ENCODE measurements around the gene ATP6V1G2. TPM values are rescaled to one million over a fixed set of nuclear protein-coding genes. Genes with fewer than 3 reads are reported as not detected.

ATP6V1G2 gene
- total and polyA plus RNA-seq, 7 experiments from 2014 or later: 0.38 to 7.5 (median 2.8) TPM

DNA sequence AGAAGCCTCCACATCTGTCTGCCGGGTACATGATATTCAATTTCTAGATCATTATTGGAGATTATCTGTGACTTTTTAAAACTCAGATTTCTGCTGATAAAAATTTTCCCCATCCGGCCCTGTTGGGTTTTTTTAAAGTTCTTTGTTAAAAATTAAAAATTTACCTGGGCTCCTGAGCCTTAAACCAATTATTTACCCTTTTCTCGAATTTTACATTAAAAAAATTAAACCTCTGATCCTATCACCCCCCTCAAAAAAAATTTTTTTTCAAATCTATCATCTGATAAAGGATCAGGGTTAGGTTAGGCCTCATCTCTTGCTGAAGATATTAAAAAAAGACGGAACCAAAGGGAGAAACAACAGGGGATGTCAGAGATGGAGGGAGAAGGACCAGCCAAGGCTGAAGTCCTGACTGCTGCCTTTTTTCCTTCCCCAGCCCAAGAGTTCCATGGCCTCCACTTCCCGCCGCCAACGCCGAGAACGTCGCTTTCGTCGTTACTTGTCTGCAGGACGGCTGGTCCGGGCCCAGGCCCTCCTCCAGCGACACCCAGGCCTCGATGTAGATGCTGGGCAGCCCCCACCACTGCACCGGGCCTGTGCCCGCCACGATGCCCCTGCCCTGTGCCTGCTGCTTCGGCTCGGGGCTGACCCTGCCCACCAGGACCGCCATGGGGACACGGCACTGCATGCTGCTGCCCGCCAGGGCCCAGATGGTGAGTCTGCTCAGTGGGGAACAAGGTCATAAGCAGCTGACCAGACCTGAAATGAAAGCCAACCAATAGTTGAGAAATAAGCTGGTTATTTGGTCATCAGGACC is 1.5 kb upstream of the ATP6V1G2 start:
- Histone ChIP-seq H3K4me3 (ENCODE audit: low read length) (peak overlapping the region; percentile 68), H3K9me3 (ENCODE audit: control insufficient read depth in 2 of 3, low read length in 3 of 3) (no peaks in the 10 kb centered on the region), H3K4me1 (ENCODE audit: control insufficient read depth in 2 of 2, insufficient read depth in 2 of 2, low read length in 2 of 2) (peaks cover 16 to 25% of the 10 kb centered on the region in 2 donors), H3K27me3 (ENCODE audit: control insufficient read depth in 2 of 2, insufficient read depth in 2 of 2, low read length in 2 of 2) (no peaks in the 10 kb centered on the region), H3K27ac (ENCODE audit: low read depth, low read length) (peak overlapping the region; percentile 89), H3K36me3 (ENCODE audit: control insufficient read depth in 2 of 3, insufficient read depth in 3 of 3, low read length in 3 of 3) (no peaks in the 10 kb centered on the region)
- Mint-ChIP-seq H3K36me3 (peaks cover 0 to 5% (median 0%) of the 10 kb centered on the region in 5 donors), H3K4me1 (peaks cover 22 to 49% (median 43%) of the 10 kb centered on the region in 7 donors), H3K4me3 (peak overlapping the region; percentile 81 to 97 (median 91)), H3K27me3 (no peaks in the 10 kb centered on the region), H3K9me3 (peaks cover 0 to 1% (median 0%) of the 10 kb centered on the region in 11 donors), H3K27ac (peak overlapping the region; percentile 78 to 98 (median 95))
- ATAC-seq: no peak
- CTCF ChIA-PET: interaction anchor here (1.0 to 13.5 kb wide), 6 partner anchors 12 to 282 kb away, joined by 3 to 501 read pairs (median 6); partner anchors contain the start of genes LST1, LTB, NCR3 and TNF
- intact Hi-C loops (cut with micrococcal nuclease): loop anchor here (1.0 to 10.0 kb wide), 12 partner anchors 24 to 411 kb away; partner anchors contain the start of genes BAG6 (in 2 of the 2), PRRC2A (in 2 of the 2), ABHD16A (in 1 of the 2) and EHMT2 (in 1 of the 2)
- POLR2A ChIA-PET: interaction anchor here (0.6 to 53.8 kb wide), 10 partner anchors 9 to 1424 kb away, joined by 3 to 3078 read pairs (median 4); partner anchors contain the start of genes AIF1, LSM2, LST1 and LTA
- DNase-seq: no peak

DNA sequence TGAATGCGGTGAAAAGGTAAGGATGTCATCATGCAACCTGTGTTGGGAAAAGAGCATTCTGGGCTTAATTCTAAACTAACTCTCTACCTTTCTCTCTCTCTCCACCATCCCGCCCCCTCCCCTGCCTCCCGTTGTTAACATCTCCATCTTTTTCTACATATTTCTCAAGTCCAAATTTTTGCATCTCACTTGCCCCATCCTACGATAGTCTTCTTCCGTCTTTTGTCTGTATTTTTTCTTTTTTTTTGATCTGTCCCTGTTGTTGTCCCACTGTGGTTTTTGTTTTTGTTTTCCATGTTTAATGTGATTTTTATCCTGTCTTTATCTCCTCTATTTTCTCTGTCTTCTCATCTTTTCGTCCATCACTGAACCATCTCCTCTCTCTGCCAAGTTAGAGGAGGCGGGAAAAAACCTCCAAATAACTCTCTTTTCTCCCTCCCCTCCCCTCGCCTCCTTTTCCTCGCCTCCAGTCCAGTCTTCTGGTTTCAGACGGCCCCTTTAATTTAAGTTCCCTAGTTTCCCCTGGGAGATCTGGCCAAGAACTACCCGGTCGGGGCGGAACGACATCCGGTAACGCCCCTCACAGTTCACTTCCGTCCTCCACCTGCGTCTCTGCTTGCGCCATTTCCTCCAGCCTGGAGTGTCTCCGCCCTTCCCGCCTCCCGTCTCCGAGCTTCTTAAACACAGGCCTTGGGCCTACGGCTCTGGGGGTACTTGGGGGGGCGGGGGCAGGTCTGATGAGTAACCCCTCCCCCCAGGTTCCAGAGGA is 734 bp upstream of the ATP6V1G2 start, which contains the start of gene NFKBIL1:
NFKBIL1 (plus strand) TSS at position 651 of the 769 bp plus-strand sequence; CDS start at position 738, 87 bp downstream.
- H3K4me3 Mint-ChIP-seq: peak within 1 kb of the TSS; percentile 81 to 97 (median 91)
- H3K27ac Mint-ChIP-seq: peak within 1 kb of the TSS; percentile 78 to 98 (median 95)
- peaks cover 0 to 1% (median 0%) of the 10 kb centered on the region in 11 donors for H3K9me3 Mint-ChIP-seq
- ChIA-PET POLR2A (interaction anchor here (0.6 to 53.8 kb wide), 8 partner anchors 10 to 1425 kb away, joined by 3 to 3078 read pairs (median 5); partner anchors contain the start of genes AIF1, LSM2, LST1 and LTA), CTCF (interaction anchor here (0.7 to 13.5 kb wide), 5 partner anchors 13 to 286 kb away, joined by 3 to 501 read pairs (median 4); partner anchors contain the start of genes LST1, LTB, NCR3 and TNF)
- peaks cover 0 to 3% (median 0%) of the 10 kb centered on the region in 5 donors for H3K36me3 Mint-ChIP-seq
- H3K27me3 Mint-ChIP-seq: no peaks in the 10 kb centered on the region
- Histone ChIP-seq H3K9me3 (ENCODE audit: control insufficient read depth in 2 of 3, low read length in 3 of 3) (no peaks in the 10 kb centered on the region), H3K36me3 (ENCODE audit: control insufficient read depth in 2 of 3, insufficient read depth in 3 of 3, low read length in 3 of 3) (no peaks in the 10 kb centered on the region), H3K4me1 (ENCODE audit: control insufficient read depth in 2 of 2, insufficient read depth in 2 of 2, low read length in 2 of 2) (peaks cover 22 to 31% of the 10 kb centered on the region in 2 donors), H3K27ac (ENCODE audit: low read depth, low read length) (peak within 1 kb of the TSS; percentile 89), H3K27me3 (ENCODE audit: control insufficient read depth in 2 of 2, insufficient read depth in 2 of 2, low read length in 2 of 2) (no peaks in the 10 kb centered on the region), H3K4me3 (ENCODE audit: low read length) (peak within 1 kb of the TSS; percentile 68)
- peaks cover 22 to 57% (median 48%) of the 10 kb centered on the region in 7 donors for H3K4me1 Mint-ChIP-seq
- ATAC-seq: peak; percentile 91
- intact Hi-C loops (cut with micrococcal nuclease): loop anchor here (1.0 to 10.0 kb wide), 16 partner anchors 25 to 412 kb away; partner anchors contain the start of genes BAG6 (in 2 of the 2), PRRC2A (in 2 of the 2), ABHD16A (in 1 of the 2) and EHMT2 (in 1 of the 2)
- DNase-seq: peak; percentile 53 to 90 (median 84)

DNA sequence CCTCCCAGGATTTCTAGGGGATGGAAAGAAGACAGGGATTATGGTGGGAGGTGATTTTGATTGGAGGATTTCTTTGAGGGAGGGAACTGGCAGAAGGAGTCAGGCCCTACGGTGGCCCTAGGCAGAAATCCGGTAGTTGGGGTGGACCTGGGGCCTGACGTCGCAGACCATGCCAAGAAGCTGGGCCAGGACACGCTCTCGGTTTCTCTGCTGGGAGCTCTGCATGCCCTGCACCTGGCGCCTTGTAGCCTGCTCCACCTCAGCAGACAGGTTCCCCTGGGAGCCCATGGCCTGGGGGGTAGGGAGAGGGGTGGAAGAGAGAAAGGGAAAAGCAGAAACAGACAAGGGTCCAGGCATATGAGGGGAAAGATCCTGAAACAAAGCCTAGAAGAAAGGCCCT is 1.1 kb downstream of the ATP6V1G2 start:
- Histone ChIP-seq H3K27me3 (ENCODE audit: control insufficient read depth in 2 of 2, insufficient read depth in 2 of 2, low read length in 2 of 2) (no peaks in the 10 kb centered on the region), H3K27ac (ENCODE audit: low read depth, low read length) (no peak overlapping the region), H3K4me1 (ENCODE audit: control insufficient read depth in 2 of 2, insufficient read depth in 2 of 2, low read length in 2 of 2) (peaks cover 29 to 33% of the 10 kb centered on the region in 2 donors), H3K9me3 (ENCODE audit: control insufficient read depth in 2 of 3, low read length in 3 of 3) (no peaks in the 10 kb centered on the region), H3K36me3 (ENCODE audit: control insufficient read depth in 2 of 3, insufficient read depth in 3 of 3, low read length in 3 of 3) (peaks cover 0 to 2% (median 1%) of the 10 kb centered on the region in 3 experiments), H3K4me3 (ENCODE audit: low read length) (no peak overlapping the region)
- H3K4me1 Mint-ChIP-seq: peaks cover 28 to 64% (median 50%) of the 10 kb centered on the region in 7 donors
- peaks cover 3 to 8% (median 7%) of the 10 kb centered on the region in 5 donors for H3K36me3 Mint-ChIP-seq
- peaks cover 0 to 7% (median 0%) of the 10 kb centered on the region in 11 donors for H3K9me3 Mint-ChIP-seq
- no peaks in the 10 kb centered on the region for H3K27me3 Mint-ChIP-seq
- ChIA-PET POLR2A (interaction anchor here (0.8 to 53.8 kb wide), 3 partner anchors 14 to 339 kb away, joined by 3 to 3078 read pairs (median 3); partner anchors contain the start of genes AIF1, LST1, LTA and LTB), CTCF (interaction anchor here (0.6 to 13.5 kb wide), 3 partner anchors 35 to 136 kb away, joined by 3 to 501 read pairs (median 298); partner anchors contain the start of genes LST1, LTB, LY6G5C and NCR3)
- DNase-seq (no peak), ATAC-seq (no peak)
- peak overlapping the region in 4 of 9 donors; percentile 1 to 84 (median 38) for H3K27ac Mint-ChIP-seq
- H3K4me3 Mint-ChIP-seq: peak overlapping the region in 3 of 10 donors; percentile 43 to 62 (median 46)
- intact Hi-C loops (cut with micrococcal nuclease): loop anchor here in 1 of 2 donors (10.0 kb wide), 1 partner anchor 160 kb away; the partner anchor contains the start of genes ABHD16A and LY6G6F

DNA sequence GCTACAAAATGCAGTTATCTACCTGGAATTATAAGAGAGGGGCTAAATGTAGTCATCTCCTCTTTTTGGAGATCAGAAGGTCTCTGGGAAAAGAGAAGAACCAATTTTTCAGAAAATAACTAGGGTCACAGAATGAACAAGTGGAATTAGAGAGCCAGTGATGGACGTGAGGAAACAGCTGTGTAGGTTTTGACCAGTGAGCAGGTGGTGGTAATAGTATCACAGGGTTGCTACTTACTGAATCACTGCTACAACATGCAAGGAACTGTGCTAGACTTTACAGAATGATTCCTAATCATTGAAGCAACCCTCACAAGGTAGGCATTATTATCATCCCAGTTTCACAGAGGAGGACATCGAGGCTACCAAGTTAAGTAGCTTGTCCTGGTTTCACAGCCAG is 1.7 kb downstream of the ATP6V1G2 start:
- intact Hi-C loops (cut with micrococcal nuclease): loop anchor here (5.0 to 10.0 kb wide), 2 partner anchors 142 to 160 kb away; partner anchors contain the start of genes ABHD16A (in 1 of the 2), LY6G6F (in 1 of the 2) and MICA (in 1 of the 2)
- H3K27me3 Mint-ChIP-seq: no peaks in the 10 kb centered on the region
- ATAC-seq (no peak), DNase-seq (no peak)
- POLR2A ChIA-PET: interaction anchor here (53.8 kb wide), 1 partner anchor 51 kb away, joined by 3078 read pairs; the partner anchor contains the start of genes AIF1, LST1, LTA and LTB
- peaks cover 0 to 7% (median 0%) of the 10 kb centered on the region in 11 donors for H3K9me3 Mint-ChIP-seq
- Histone ChIP-seq H3K27me3 (ENCODE audit: control insufficient read depth in 2 of 2, insufficient read depth in 2 of 2, low read length in 2 of 2) (no peaks in the 10 kb centered on the region), H3K4me3 (ENCODE audit: low read length) (no peak overlapping the region), H3K4me1 (ENCODE audit: control insufficient read depth in 2 of 2, insufficient read depth in 2 of 2, low read length in 2 of 2) (peaks cover 35 to 39% of the 10 kb centered on the region in 2 donors), H3K36me3 (ENCODE audit: control insufficient read depth in 2 of 3, insufficient read depth in 3 of 3, low read length in 3 of 3) (peaks cover 0 to 8% (median 7%) of the 10 kb centered on the region in 3 experiments), H3K9me3 (ENCODE audit: control insufficient read depth in 2 of 3, low read length in 3 of 3) (no peaks in the 10 kb centered on the region), H3K27ac (ENCODE audit: low read depth, low read length) (no peak overlapping the region)
- CTCF ChIA-PET: interaction anchor here (11.6 to 13.5 kb wide), 2 partner anchors 36 to 52 kb away, joined by 298 to 501 read pairs; partner anchors contain the start of genes LST1, LTB, NCR3 and TNF
- peaks cover 10 to 14% (median 13%) of the 10 kb centered on the region in 5 donors for H3K36me3 Mint-ChIP-seq
- peaks cover 34 to 70% (median 53%) of the 10 kb centered on the region in 7 donors for H3K4me1 Mint-ChIP-seq
- H3K27ac Mint-ChIP-seq: peak overlapping the region in 2 of 9 donors; percentile 1 to 4
- H3K4me3 Mint-ChIP-seq: peak overlapping the region in 1 of 10 donors; percentile 39

DNA sequence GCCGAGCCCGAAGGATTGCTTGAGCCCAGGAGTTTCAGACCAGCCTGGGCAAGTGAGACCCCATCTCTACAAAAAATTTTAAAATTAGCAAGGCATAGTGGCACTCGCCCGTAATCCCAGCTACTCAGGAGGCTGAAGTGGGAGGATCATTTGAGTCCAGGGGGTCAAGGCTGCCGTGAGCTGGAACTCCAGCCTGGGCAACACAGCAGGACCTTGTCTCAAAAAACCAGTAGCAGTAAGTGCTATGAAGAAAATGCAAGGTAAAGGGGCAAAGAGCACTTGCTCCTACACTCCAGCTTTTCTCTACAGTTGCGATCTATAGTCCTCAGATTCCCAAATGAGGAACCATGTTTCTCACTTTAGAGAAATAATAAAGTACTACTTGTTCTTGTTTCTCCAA is 2.8 kb downstream of the ATP6V1G2 start:
- no peaks in the 10 kb centered on the region for H3K9me3 ChIP-seq (ENCODE audit: control insufficient read depth in 2 of 3, low read length in 3 of 3)
- intact Hi-C loops (cut with micrococcal nuclease): loop anchor here (5.0 to 10.0 kb wide), 2 partner anchors 141 to 161 kb away; partner anchors contain the start of genes ABHD16A (in 1 of the 2), LY6G6F (in 1 of the 2) and MICA (in 1 of the 2)
- H3K27me3 ChIP-seq (ENCODE audit: control insufficient read depth in 2 of 2, insufficient read depth in 2 of 2, low read length in 2 of 2): no peaks in the 10 kb centered on the region
- no peaks in the 10 kb centered on the region for H3K27me3 Mint-ChIP-seq
- DNase-seq (no peak), ATAC-seq (no peak)
- POLR2A ChIA-PET: interaction anchor here (0.6 to 53.8 kb wide), 3 partner anchors 13 to 52 kb away, joined by 3 to 3078 read pairs (median 7); partner anchors contain the start of genes AIF1, LST1, LTA and LTB
- peak overlapping the region; percentile 97 for H3K27ac ChIP-seq (ENCODE audit: low read depth, low read length)
- peak overlapping the region in 2 of 9 donors; percentile 100 for H3K27ac Mint-ChIP-seq
- peaks cover 4 to 18% (median 17%) of the 10 kb centered on the region in 3 experiments for H3K36me3 ChIP-seq (ENCODE audit: control insufficient read depth in 2 of 3, insufficient read depth in 3 of 3, low read length in 3 of 3)
- peaks cover 20 to 23% (median 21%) of the 10 kb centered on the region in 5 donors for H3K36me3 Mint-ChIP-seq
- peaks cover 45 to 49% of the 10 kb centered on the region in 2 donors for H3K4me1 ChIP-seq (ENCODE audit: control insufficient read depth in 2 of 2, insufficient read depth in 2 of 2, low read length in 2 of 2)
- H3K9me3 Mint-ChIP-seq: peaks cover 0 to 7% (median 0%) of the 10 kb centered on the region in 11 donors
- H3K4me3 Mint-ChIP-seq: peak overlapping the region in 2 of 10 donors; percentile 97 to 99
- peaks cover 44 to 72% (median 57%) of the 10 kb centered on the region in 7 donors for H3K4me1 Mint-ChIP-seq
- CTCF ChIA-PET: interaction anchor here (1.1 to 11.6 kb wide), 4 partner anchors 32 to 53 kb away, joined by 3 to 501 read pairs (median 6); partner anchors contain the start of genes NCR3 and TNF
- H3K4me3 ChIP-seq (ENCODE audit: low read length): no peak overlapping the region

Data from naive thymus-derived CD4-positive, alpha-beta T cell (primary cell).